ENCODE measurements around the gene ATP6V0B.

ATP6V0B gene

GRCh38 chr1:44020464-44020863 is 45.7 kb downstream of the ATP6V0B start:
- no peak for DNase-seq
- H3K27me3 ChIP-seq = no peaks in the 10 kb centered on the region
- H3K27ac ChIP-seq = no peak overlapping the region
- H3K9me3 ChIP-seq = no peaks in the 10 kb centered on the region
- no peak for TF ChIP-seq CTCF (IDR thresholded peaks at IDR 0.05)
- peaks cover 0 to 6% (median 5%) of the 10 kb centered on the region in 3 donors for H3K36me3 ChIP-seq
- intact Hi-C loops (cut with DNase I; ENCODE audit: low total_unique reads) = no loop called here
- no peak overlapping the region for H3K4me3 ChIP-seq
- H3K4me1 ChIP-seq = peaks cover 0 to 10% (median 9%) of the 10 kb centered on the region in 4 donors

- Histone ChIP-seq H3K4me1 (peaks cover 0 to 3% (median 3%) of the 10 kb centered on the region in 4 donors), H3K27ac (no peak overlapping the region), H3K27me3 (no peaks in the 10 kb centered on the region), H3K9me3 (no peaks in the 10 kb centered on the region), H3K4me3 (no peak overlapping the region), H3K36me3 (peaks cover 0 to 6% (median 5%) of the 10 kb centered on the region in 3 donors)
- no peak for DNase-seq
- no peak for TF ChIP-seq CTCF (IDR thresholded peaks at IDR 0.05)
- intact Hi-C loops (cut with DNase I; ENCODE audit: low total_unique reads) = no loop called here
Observed at GRCh38 chr1:44021156-44021555, 46.4 kb downstream of the ATP6V0B start.

GRCh38 chr1:44021581-44022321 is 47.0 kb downstream of the ATP6V0B start:
- H3K4me3 ChIP-seq = no peak overlapping the region
- peaks cover 0 to 6% (median 5%) of the 10 kb centered on the region in 3 donors for H3K36me3 ChIP-seq
- no peaks in the 10 kb centered on the region for H3K9me3 ChIP-seq
- no peak for TF ChIP-seq CTCF (IDR thresholded peaks at IDR 0.05)
- no peak for DNase-seq
- no peak overlapping the region for H3K27ac ChIP-seq
- intact Hi-C loops (cut with DNase I; ENCODE audit: low total_unique reads) = no loop called here
- H3K27me3 ChIP-seq = no peaks in the 10 kb centered on the region
- H3K4me1 ChIP-seq = no peaks in the 10 kb centered on the region

- Histone ChIP-seq H3K27ac (no peak overlapping the region), H3K36me3 (peaks cover 0 to 6% (median 5%) of the 10 kb centered on the region in 3 donors), H3K9me3 (no peaks in the 10 kb centered on the region), H3K27me3 (no peaks in the 10 kb centered on the region), H3K4me3 (no peak overlapping the region), H3K4me1 (peaks cover 0 to 5% (median 2%) of the 10 kb centered on the region in 4 donors)
- DNase-seq = no peak
- TF ChIP-seq CTCF (IDR thresholded peaks at IDR 0.05) = no peak
- intact Hi-C loops (cut with DNase I; ENCODE audit: low total_unique reads) = no loop called here
Observed at GRCh38 chr1:44024031-44024902, 49.5 kb downstream of the ATP6V0B start.

GRCh38 chr1:44024903-44025525 is 50.3 kb downstream of the ATP6V0B start:
- intact Hi-C loops (cut with DNase I; ENCODE audit: low total_unique reads) = no loop called here
- H3K27me3 ChIP-seq = no peaks in the 10 kb centered on the region
- DNase-seq = no peak
- no peak for TF ChIP-seq CTCF (IDR thresholded peaks at IDR 0.05)
- no peak overlapping the region for H3K4me3 ChIP-seq
- H3K36me3 ChIP-seq = peaks cover 0 to 6% (median 5%) of the 10 kb centered on the region in 3 donors
- H3K4me1 ChIP-seq = peaks cover 0 to 10% (median 4%) of the 10 kb centered on the region in 4 donors
- H3K9me3 ChIP-seq = no peaks in the 10 kb centered on the region
- no peak overlapping the region for H3K27ac ChIP-seq

Measured in tibial artery (tissue), 4 donors.